Raji (cell line): ENCODE measurements around the gene TULP4.

Experiments
- POLR2A ChIP-seq: IDR thresholded peaks from 2 replicates; pipeline ENCODE4 v1.6.1; 2011; ENCODE audit warnings: low read depth, low read length, control low read depth; ENCODE audit not compliant: insufficient read depth

TULP4 gene

DNA sequence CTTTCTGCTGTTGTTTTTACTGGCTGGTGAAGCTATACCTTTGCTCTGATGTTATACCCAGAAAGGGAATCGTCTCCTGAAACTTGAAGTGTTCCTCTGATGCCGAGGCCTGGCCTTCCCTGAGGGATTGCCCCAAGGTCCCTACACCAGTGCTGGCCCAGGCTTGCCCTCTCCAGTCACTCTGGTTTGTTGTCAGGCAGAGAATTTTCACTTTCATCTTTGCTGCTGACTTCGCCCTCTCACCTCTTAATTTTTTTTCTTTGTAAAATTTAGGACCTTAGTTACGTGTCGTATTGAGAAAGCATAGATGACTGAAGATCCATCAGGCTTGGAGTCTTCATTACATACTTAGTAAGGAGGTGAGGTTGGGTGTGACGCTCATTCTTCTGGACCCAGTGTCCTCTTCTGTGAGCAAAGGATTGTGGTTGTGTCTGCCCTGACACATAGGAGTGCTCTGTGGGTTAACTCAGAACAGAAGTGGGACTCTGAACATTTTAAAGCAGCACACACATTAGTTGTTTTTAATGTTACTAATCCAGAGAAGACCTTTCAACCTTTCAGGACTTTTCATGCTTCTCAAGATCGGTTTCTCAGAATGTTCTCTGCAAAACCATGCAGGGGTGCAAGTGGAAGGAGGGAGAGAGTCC, 45.4 kb downstream of the TULP4 start:
- TF ChIP-seq POLR2A: no peak

DNA sequence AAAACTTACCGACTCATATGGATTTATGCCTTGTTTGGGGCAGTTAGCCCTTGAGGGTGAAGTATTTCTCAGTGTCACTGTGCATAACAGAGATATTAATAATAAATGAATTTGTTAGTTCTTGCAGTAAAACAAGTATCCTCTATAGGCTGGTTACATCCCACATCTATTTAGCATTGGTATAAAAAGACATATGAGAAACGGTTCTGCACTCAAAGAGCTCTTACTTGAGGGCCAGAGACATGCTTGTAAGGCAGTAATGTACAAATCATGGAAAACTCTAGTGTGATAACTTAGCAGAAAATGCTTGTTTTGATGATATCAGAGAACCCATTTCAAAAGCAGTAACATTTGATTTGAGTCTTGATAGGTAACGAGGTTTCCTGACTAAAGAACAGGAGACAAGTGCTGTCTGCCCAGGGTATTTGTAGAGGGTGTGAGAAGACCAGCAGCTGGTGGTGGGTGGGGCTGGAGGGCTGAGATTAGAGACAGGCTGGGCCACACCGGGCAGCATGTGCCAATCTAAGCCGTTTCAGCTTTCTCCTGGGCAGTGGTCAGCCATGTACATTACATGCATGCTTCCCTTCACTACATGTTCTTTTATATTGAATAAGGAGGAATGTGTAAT, 46.3 kb downstream of the TULP4 start:
- no peak for TF ChIP-seq POLR2A

DNA sequence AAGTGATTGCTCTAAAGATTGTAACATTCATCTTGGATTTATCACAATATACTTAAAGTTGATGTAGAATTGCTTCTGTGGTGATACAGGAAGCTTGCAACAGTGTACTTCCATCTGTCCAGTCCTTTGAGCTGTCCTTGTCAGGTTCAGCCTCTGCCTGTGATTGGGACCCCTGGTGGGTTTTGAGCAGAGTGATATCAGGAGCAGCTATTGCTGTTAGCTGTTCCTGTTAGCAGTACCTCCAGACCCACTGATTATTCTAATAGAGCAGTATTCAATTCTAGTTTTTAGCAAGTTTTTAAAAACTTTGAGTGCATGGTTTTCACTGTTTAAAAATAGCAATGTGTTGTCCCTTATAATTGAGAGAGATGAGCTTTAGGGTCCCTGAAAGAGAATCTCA, 48.8 kb downstream of the TULP4 start:
- TF ChIP-seq POLR2A: no peak

DNA sequence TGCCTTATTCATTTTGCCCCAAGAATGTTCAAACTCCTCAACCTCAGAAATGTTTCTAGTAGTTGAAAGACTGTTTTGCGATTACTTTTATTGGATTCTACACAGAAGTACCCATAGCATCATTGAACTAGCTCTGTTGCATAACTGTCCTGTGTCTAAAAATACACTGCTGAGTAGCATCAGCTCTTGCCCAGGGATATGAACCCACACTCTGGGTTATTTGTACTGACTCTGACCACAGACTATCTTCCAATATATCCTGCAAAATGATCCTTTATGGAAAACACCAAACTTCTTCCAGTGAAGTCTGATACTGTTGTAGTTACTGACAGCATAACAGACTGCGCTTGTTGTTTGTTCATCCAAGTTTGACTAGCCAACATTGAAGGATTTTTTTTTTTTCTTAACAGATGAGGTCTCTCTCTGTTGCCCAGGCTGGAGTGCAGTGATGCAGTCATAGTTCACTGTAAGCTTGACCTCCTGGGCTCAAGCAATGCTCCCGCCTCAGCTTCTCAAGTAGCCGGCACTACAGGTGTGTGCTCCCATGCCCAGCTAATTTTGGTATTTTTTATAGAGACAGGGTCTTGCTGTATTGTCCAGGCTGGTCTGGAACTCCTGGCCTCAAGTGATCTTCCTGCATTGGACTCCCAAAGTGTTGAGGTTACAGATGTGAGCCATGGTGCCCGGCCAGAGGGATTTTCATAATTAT, 49.9 kb downstream of the TULP4 start:
- TF ChIP-seq POLR2A: no peak

DNA sequence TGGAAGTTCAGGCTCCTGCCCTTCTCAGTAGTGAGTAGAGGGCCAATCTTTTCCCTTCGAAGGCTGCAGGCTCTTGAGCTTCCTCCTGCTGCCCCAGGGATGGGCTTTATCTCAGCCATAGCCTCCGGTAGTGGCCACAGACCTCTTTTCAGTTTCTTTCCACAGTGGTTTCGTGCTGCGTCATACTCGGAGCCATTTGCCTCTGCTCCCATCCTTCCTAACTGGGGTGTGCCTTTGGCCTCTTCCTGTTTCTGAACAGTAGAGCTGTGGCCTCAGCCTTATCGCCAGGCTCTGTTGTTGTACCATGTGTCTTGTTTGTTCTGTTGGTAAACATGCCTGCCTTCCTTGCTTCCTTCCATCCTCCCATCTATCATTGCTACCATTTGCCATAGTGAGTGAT, 54.1 kb downstream of the TULP4 start:
- no peak for TF ChIP-seq POLR2A

DNA sequence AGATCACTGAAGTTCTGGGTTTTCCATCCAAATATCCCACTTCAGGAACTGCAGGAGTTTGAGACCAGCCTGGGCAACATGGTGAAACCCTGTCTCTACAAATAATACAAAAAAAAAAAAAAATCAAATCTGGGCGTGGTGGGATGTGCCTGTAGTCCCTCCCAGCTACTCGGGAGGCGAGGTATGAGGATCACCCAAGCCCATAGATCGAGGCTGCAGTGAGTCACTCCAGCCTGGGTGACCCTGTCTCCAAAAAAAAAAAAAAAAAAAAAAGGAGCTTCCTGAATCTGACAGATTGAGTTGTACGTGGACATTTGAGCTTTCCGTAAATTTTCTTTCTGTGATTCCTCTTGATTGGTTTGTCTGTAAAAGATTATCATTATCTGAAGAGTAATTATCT, 55.6 kb downstream of the TULP4 start:
- no peak for TF ChIP-seq POLR2A

DNA sequence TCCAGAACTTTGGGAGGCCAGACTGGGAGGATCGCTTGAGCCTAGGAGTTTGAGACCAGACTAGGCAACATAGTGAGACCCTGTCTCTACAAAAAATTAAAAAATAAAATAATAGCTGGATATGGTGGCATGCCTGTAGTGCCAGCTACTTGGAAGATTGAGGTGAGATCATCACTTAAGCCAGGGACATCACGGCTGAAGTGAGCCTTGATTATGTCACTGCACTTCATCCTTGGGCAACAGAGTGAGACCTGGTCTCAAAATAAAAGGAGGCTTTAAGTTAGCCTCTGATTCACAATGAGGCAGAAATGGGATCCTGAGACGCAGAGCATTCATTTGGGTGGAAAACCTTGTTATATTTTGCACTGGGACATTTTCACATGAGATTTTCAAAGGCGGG, 57.0 kb downstream of the TULP4 start:
- no peak for TF ChIP-seq POLR2A

DNA sequence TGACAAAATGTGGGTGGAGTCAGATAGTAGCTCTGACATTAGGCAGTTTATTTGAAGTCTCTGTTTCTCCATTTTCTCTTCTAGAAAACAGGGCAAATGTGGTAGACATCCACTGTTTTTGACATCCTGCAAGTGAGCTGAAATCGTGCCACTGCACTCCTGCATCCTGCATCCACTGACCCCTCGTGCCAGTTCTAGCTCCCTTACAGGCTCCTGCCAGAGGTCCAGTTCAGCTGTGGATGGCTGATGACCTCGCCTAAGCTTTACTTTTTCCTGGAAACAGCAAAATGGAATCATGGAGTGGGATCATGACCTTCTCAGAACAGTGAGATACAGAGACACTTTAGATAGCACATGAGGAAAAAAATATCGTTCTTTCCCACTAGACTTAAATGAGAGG, 58.5 kb downstream of the TULP4 start:
- TF ChIP-seq POLR2A: no peak

DNA sequence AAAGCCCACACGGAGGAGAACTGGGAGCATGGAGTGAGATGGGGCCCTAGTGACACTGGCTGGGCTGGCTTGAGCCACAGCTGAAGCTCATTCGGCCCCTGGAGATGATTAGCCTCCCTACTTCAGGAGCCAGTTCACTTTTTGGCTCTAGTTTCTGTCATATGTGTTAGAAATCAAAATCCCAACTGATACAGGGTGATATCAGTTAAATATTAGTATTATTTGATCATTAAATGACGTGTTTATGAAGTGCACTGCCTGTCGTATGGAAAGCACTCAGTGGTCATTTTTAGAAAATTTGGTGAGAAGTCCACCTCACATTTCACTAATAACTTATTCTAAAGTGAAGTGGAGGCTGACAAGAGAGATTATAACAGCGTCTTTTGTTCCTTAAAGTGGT, 59.0 kb downstream of the TULP4 start:
- TF ChIP-seq POLR2A: no peak

DNA sequence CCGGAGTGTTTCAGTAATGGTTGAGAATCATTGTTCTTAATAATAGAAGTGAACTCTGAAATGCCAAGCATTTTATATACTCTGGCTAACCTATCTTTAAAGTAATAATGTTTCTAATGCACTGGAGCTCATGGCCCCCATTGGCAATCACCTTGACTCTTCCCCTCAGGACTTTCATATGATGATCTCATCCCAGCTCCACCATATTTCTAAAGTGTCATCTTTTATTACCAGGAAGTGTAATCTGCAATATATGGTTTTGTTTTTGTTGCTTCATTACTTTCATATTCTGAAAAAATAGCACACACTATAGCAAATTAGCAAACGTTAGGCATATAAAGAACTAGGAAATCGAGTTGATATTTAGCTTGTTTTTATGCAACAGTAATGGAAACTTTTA, 60.3 kb downstream of the TULP4 start:
- no peak for TF ChIP-seq POLR2A

DNA sequence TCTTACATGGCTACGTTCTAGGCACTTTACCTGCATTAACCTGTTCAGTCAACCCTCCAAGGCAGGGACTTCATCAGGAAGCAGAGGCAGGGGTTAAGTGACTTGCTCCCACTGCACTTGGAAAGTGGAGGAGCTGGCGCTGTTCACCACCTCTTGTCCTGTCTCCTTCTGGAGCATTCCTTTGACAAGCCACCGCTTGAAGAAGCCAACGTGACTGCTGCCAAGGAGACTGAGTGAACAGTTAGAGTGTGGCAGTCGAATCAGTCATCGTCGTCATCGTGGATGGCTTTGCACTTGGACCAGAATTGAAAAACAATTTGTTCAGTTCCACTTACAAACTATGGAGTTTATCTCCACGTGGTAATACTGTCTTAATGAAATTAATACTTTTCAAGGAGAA, 60.9 kb downstream of the TULP4 start:
- no peak for TF ChIP-seq POLR2A

DNA sequence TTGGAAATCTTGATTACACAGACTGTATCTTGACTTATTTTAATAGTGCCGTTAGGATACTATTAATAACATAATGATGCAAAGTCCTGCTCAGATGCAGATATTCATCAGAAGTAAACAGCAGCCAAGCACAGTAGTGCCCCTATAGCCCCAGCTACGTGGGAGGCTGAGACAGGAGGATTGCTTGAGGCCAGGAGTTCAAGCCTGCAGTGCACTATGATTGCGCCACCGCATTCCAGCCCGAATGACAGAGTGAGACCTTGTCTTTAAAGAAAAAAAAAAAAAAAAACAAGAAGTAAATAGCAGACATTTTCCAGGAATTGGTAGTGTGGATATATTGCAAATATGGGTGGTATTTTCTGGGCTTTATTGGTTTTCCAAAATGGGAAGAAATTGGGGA, 61.8 kb downstream of the TULP4 start:
- no peak for TF ChIP-seq POLR2A

DNA sequence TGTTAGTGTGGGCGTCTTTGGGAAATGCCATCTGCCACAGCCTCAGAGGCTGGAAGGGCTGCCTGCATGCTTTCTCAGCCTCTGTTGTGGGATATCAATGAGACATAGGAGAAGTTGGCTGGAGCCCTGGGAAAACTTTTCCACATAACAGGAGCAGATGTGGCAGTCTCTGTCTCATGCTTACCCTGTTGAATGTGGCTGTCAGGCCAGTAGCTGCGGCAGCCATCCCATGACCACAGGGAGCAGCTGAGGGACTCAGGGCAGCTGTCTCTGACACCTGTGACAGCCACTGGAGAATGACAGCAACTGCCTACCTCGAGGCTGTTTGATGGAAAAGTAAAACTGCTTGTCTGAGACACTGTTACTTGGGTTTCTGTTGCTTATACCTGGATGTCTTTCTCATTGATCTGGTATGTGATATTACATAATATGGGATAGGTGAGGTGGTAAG, 64.4 kb downstream of the TULP4 start:
- no peak for TF ChIP-seq POLR2A

DNA sequence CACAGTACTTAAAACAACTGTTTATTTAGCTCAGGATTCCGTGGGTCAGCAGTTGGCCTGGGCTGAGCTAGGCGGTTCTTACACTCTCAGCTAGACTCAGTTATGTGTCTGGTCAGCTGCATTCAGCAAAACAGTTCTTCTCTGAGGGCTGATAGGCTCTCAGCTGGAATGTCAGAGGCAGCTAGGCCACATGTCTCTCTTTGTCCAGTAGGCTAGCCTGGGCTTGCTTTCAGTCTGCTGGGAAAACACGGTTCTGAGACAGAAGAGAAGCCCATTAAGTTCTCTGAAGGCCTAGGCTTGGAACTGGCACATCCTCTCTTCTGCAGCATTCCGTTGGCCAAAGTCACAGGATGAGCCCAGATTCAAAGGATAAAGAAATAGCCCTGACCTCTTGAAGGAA, 65.6 kb downstream of the TULP4 start:
- TF ChIP-seq POLR2A: no peak

DNA sequence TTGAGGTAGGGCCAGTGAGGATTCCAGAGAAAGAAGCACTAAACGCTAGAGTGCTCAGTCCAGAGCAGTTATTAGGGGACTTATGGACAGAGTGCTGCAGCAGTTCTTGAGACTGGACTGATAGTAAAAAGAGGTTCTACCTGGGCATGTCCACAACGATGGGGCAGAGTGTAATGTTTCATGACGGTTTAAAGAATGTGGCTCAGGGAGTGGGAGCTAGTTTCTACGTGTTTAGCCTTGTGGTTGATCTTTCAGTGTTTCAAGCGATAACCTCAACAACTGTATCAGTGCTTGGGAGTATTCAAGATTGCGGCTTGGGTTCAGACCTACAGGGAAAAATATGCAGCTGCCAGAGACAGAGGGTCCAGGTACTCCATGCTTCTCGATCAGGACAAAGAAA, 67.1 kb downstream of the TULP4 start:
- TF ChIP-seq POLR2A: no peak

DNA sequence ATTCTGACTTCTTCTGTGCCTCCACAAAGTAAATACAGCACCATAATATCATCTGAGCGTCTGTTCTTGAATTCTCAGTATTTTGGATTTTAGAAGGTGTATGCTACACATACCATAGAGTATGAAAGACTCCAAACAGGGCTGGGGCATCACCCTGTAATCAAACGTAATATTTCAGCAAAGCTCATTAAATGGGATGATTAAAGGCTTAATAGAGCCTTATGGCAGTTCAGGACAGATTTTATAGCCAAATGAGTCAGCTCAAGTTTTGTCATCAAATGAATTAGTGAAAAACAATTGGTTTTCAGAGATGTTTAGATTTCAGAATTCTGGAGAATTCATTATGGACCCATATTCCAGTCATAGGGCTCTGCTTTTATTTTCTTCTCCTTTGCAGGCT, 68.9 kb downstream of the TULP4 start:
- TF ChIP-seq POLR2A: no peak
